Karpas-422 (cell line): Measurements from ENCODE around the gene ZNF154. TPM values are rescaled to one million over a fixed set of nuclear protein-coding genes. Genes with fewer than 3 reads are reported as not detected.
"Not testable (repeated sequence)": the region's sequence is repeated elsewhere in the genome, so short reads cannot be mapped to it uniquely, and the experiment has no call there.

Source experiments
- DNase-seq: peaks from one replicate; pipeline ENCODE4 v3.0.0-alpha.2; 2015
- H2AFZ ChIP-seq: fragments of 200-600 bp; sonication (generic); 2 replicates; pipeline ENCODE4 v1.6.1; 2014; ENCODE audit warnings: antibody characterized with exemption, low read length, mixed read lengths
- H3K27ac ChIP-seq: fragments of 200-600 bp; sonication (generic); 2 replicates; pipeline ENCODE4 v1.5.1; 2014; ENCODE audit warnings: mild to moderate bottlenecking, low read length, moderate library complexity
- H3K27me3 ChIP-seq: fragments of 200-600 bp; sonication (generic); 2 replicates; pipeline ENCODE4 v1.6.1; 2014; ENCODE audit warnings: low read length, mixed read lengths
- H3K36me3 ChIP-seq: fragments of 200-600 bp; sonication (generic); 2 replicates; pipeline ENCODE4 v1.6.1; 2014; ENCODE audit warnings: low read length, mixed read lengths; ENCODE audit not compliant: insufficient read depth
- H3K4me1 ChIP-seq: fragments of 200-600 bp; sonication (generic); 2 replicates; pipeline ENCODE4 v1.6.1; 2014; ENCODE audit warnings: mild to moderate bottlenecking, low read length, mixed read lengths
- H3K4me2 ChIP-seq: fragments of 200-600 bp; sonication (generic); 2 replicates; pipeline ENCODE4 v1.6.1; 2014; ENCODE audit warnings: low read length, low read depth, mild to moderate bottlenecking; ENCODE audit not compliant: poor library complexity, severe bottlenecking
- H3K4me3 ChIP-seq: fragments of 200-600 bp; sonication (generic); 2 replicates; pipeline ENCODE4 v1.5.1; 2014; ENCODE audit warnings: mild to moderate bottlenecking, antibody characterized with exemption, low read length, mixed read lengths
- H3K79me2 ChIP-seq: fragments of 200-600 bp; sonication (generic); 2 replicates; pipeline ENCODE4 v1.6.1; 2014; ENCODE audit warnings: mild to moderate bottlenecking, low read length, mixed read lengths
- H3K9ac ChIP-seq: fragments of 200-600 bp; sonication (generic); 2 replicates; pipeline ENCODE4 v1.6.0; 2014; ENCODE audit warnings: low read length
- H3K9me2 ChIP-seq: fragments of 200-600 bp; sonication (generic), shearing (Covaris generic); replicated peaks from 2 replicates; pipeline ENCODE4 v1.6.0; 2014; ENCODE audit warnings: mild to moderate bottlenecking, low read length, moderate library complexity; ENCODE audit not compliant: insufficient read depth
- H3K9me3 ChIP-seq: fragments of 300-700, 200-600 bp; sonication (generic); 2 replicates; pipeline ENCODE4 v1.6.1; 2014; ENCODE audit warnings: low read length, mixed read lengths
- H4K20me1 ChIP-seq: fragments of 200-600 bp; sonication (generic); 2 replicates; pipeline ENCODE4 v1.6.1; 2014; ENCODE audit warnings: mild to moderate bottlenecking, antibody characterized with exemption, low read length, low read depth; ENCODE audit not compliant: insufficient read depth
- total RNA-seq: library from RNA; depleted of rRNA; stranded (reverse); fragments of >200 nt; shearing (Covaris generic); gene quantifications from 2 replicates; pipeline ENCODE4 v1.2.3, GENCODE V29; 2014; ENCODE audit warnings: low replicate concordance

Gene ZNF154
- total RNA-seq, 1 experiment from 2014 or later: not detected

GRCh38 chr19:57738770-57739169, 29.8 kb upstream of the ZNF154 start:
- H3K9ac ChIP-seq, H3K4me2 ChIP-seq, H2AFZ ChIP-seq, H3K36me3 ChIP-seq, H4K20me1 ChIP-seq, H3K79me2 ChIP-seq, H3K4me1 ChIP-seq, H3K4me3 ChIP-seq, DNase-seq, H3K27me3 ChIP-seq, H3K27ac ChIP-seq, H3K9me2 ChIP-seq: not testable (repeated sequence)
- peaks cover 20% of the 10 kb centered on the region for H3K9me3 ChIP-seq

- H2AFZ ChIP-seq, H3K27ac ChIP-seq, H3K4me3 ChIP-seq, H3K9ac ChIP-seq, H3K36me3 ChIP-seq, H3K9me2 ChIP-seq, H3K27me3 ChIP-seq, H3K4me1 ChIP-seq, H3K79me2 ChIP-seq, DNase-seq, H3K4me2 ChIP-seq, H4K20me1 ChIP-seq: not testable (repeated sequence)
- peaks cover 24% of the 10 kb centered on the region for H3K9me3 ChIP-seq
Measured at GRCh38 chr19:57738320-57738719, 29.3 kb upstream of the ZNF154 start.

- no peaks in the 10 kb centered on the region for H3K4me1 ChIP-seq
- H3K9me3 ChIP-seq: peaks cover 61% of the 10 kb centered on the region
- H3K36me3 ChIP-seq: peaks cover 66% of the 10 kb centered on the region
- H3K79me2 ChIP-seq: peaks cover 26% of the 10 kb centered on the region
- no peaks in the 10 kb centered on the region for H3K9me2 ChIP-seq
- DNase-seq: no peak
- H3K27me3 ChIP-seq: no peaks in the 10 kb centered on the region
- H3K27ac ChIP-seq: no peak overlapping the region
- H3K4me2 ChIP-seq: no peak overlapping the region
- H2AFZ ChIP-seq: no peak overlapping the region
- H4K20me1 ChIP-seq: no peaks in the 10 kb centered on the region
- no peak overlapping the region for H3K4me3 ChIP-seq
- H3K9ac ChIP-seq: no peak overlapping the region
Measured at GRCh38 chr19:57720878-57721277, 11.9 kb upstream of the ZNF154 start.

GRCh38 chr19:57719901-57720519, 11.0 kb upstream of the ZNF154 start:
- H3K9ac ChIP-seq: no peak overlapping the region
- no peak overlapping the region for H3K4me3 ChIP-seq
- H3K27ac ChIP-seq: no peak overlapping the region
- no peak for DNase-seq
- peaks cover 64% of the 10 kb centered on the region for H3K36me3 ChIP-seq
- H3K4me2 ChIP-seq: no peak overlapping the region
- H3K4me1 ChIP-seq: no peaks in the 10 kb centered on the region
- H2AFZ ChIP-seq: no peak overlapping the region
- peaks cover 66% of the 10 kb centered on the region for H3K9me3 ChIP-seq
- no peaks in the 10 kb centered on the region for H4K20me1 ChIP-seq
- no peaks in the 10 kb centered on the region for H3K27me3 ChIP-seq
- H3K79me2 ChIP-seq: peaks cover 19% of the 10 kb centered on the region
- no peaks in the 10 kb centered on the region for H3K9me2 ChIP-seq

GRCh38 chr19:57719424-57719823, 10.4 kb upstream of the ZNF154 start:
- Histone ChIP-seq H3K27ac (no peak overlapping the region), H3K4me1 (no peaks in the 10 kb centered on the region), H3K79me2 (peaks cover 15% of the 10 kb centered on the region), H3K9ac (no peak overlapping the region), H2AFZ (no peak overlapping the region), H3K9me3 (peaks cover 68% of the 10 kb centered on the region), H3K4me3 (no peak overlapping the region), H3K27me3 (no peaks in the 10 kb centered on the region), H3K9me2 (no peaks in the 10 kb centered on the region), H4K20me1 (no peaks in the 10 kb centered on the region), H3K36me3 (peaks cover 66% of the 10 kb centered on the region), H3K4me2 (no peak overlapping the region)
- no peak for DNase-seq

- Histone ChIP-seq H3K9ac (no peak overlapping the region), H3K27ac (no peak overlapping the region), H3K9me2 (no peaks in the 10 kb centered on the region), H3K9me3 (peaks cover 55% of the 10 kb centered on the region), H3K36me3 (peaks cover 16% of the 10 kb centered on the region), H2AFZ (no peak overlapping the region), H4K20me1 (no peaks in the 10 kb centered on the region), H3K79me2 (no peaks in the 10 kb centered on the region), H3K4me3 (no peak overlapping the region), H3K4me1 (no peaks in the 10 kb centered on the region), H3K27me3 (no peaks in the 10 kb centered on the region), H3K4me2 (no peak overlapping the region)
- no peak for DNase-seq
Measured at GRCh38 chr19:57712222-57712621, 3.2 kb upstream of the ZNF154 start.

- Histone ChIP-seq H2AFZ (no peak overlapping the region), H3K27ac (no peak overlapping the region), H3K9me2 (no peaks in the 10 kb centered on the region), H3K27me3 (no peaks in the 10 kb centered on the region), H3K4me3 (no peak overlapping the region), H3K79me2 (no peaks in the 10 kb centered on the region), H3K4me1 (no peaks in the 10 kb centered on the region), H4K20me1 (no peaks in the 10 kb centered on the region), H3K36me3 (peaks cover 10% of the 10 kb centered on the region), H3K9ac (no peak overlapping the region), H3K9me3 (peaks cover 42% of the 10 kb centered on the region), H3K4me2 (no peak overlapping the region)
- no peak for DNase-seq
Measured at GRCh38 chr19:57709616-57710015, 612 bp upstream of the ZNF154 start.

- Histone ChIP-seq H4K20me1 (no peaks in the 10 kb centered on the region), H3K4me3 (no peak overlapping the region), H2AFZ (no peak overlapping the region), H3K9ac (no peak overlapping the region), H3K36me3 (peaks cover 3% of the 10 kb centered on the region; the same call in 1 of the 2 replicates), H3K4me1 (no peaks in the 10 kb centered on the region), H3K9me3 (peaks cover 37% of the 10 kb centered on the region), H3K27me3 (no peaks in the 10 kb centered on the region), H3K4me2 (no peak overlapping the region), H3K27ac (no peak overlapping the region), H3K9me2 (no peaks in the 10 kb centered on the region), H3K79me2 (no peaks in the 10 kb centered on the region)
- DNase-seq: no peak
Measured at GRCh38 chr19:57706346-57706745, 2.7 kb downstream of the ZNF154 start.
